PC-3 (cell line): ENCODE measurements around the gene LRRC28. TPM values are rescaled to one million over a fixed set of nuclear protein-coding genes. Genes with fewer than 3 reads are reported as not detected.

Experiments
- ATAC-seq: fragments of 200-7000 bp; cut with Tn5 transposase; 2 replicates; pipeline ENCODE4 v1.9.1; 2020; ENCODE audit warnings: mild to moderate bottlenecking, moderate library complexity
- BruUV-seq: library from RNA; stranded (reverse); fragments of 400-500 nt; replicated peaks from 2 replicates; lab custom pipeline; 2021; lab: Mats Ljungman, UMichigan
- CTCF ChIA-PET: fragments of 300-600 bp; sonication (Branson Sonifier 250); formaldehyde crosslinking; loops from one replicate; lab custom pipeline; 2022; ENCODE audit warnings: antibody characterized with exemption; lab: Charles Lee
- POLR2A ChIA-PET: fragments of 300-600 bp; sonication (Branson Sonifier 250); formaldehyde crosslinking; loops from one replicate; lab custom pipeline; 2022; ENCODE audit warnings: antibody characterized with exemption; ENCODE audit not compliant: unreplicated experiment; lab: Charles Lee
- DNase-seq: peaks from one replicate; pipeline ENCODE4 v3.0.0-alpha.2; 2015
- H2AFZ ChIP-seq: fragments of 300-600 bp; sonication (generic); 2 replicates; pipeline ENCODE4 v1.6.0; 2016; ENCODE audit warnings: antibody characterized with exemption, low read length
- H3F3A ChIP-seq: fragments of 300-600 bp; sonication (generic); one replicate; pipeline ENCODE4 v1.6.0; 2017; ENCODE audit warnings: antibody characterized with exemption, low read length, control low read depth, mild to moderate bottlenecking; ENCODE audit not compliant: unreplicated experiment
- H3K27ac ChIP-seq: fragments of 300-600 bp; sonication (generic); 2 replicates; pipeline ENCODE4 v1.5.1; 2016; ENCODE audit warnings: mild to moderate bottlenecking, low read length
- H3K27me3 ChIP-seq: fragments of 300-600 bp; sonication (generic); 2 replicates; pipeline ENCODE4 v1.6.1; 2016; ENCODE audit warnings: low read length, mixed read lengths
- H3K36me3 ChIP-seq: fragments of 300-600 bp; sonication (generic); 2 replicates; pipeline ENCODE4 v1.6.1; 2016; ENCODE audit warnings: low read depth, mixed run types, low read length, mixed read lengths
- H3K4me1 ChIP-seq: fragments of 300-600 bp; sonication (generic); 2 replicates; pipeline ENCODE4 v1.5.1; 2016; ENCODE audit warnings: low read length; ENCODE audit not compliant: insufficient read depth
- H3K4me2 ChIP-seq: fragments of 300-600 bp; sonication (generic); 2 replicates; pipeline ENCODE4 v1.6.0; 2016; ENCODE audit warnings: low read length
- H3K4me3 ChIP-seq: fragments of 300-600 bp; sonication (generic); 2 replicates; pipeline ENCODE4 v1.5.1; 2016; ENCODE audit warnings: mild to moderate bottlenecking, low read length, mixed read lengths
- H3K79me2 ChIP-seq: fragments of 300-600 bp; sonication (generic); 2 replicates; pipeline ENCODE4 v1.6.1; 2017; ENCODE audit warnings: low read length, mixed read lengths
- H3K9ac ChIP-seq: fragments of 300-600 bp; sonication (generic); 2 replicates; pipeline ENCODE4 v1.6.0; 2016; ENCODE audit warnings: mild to moderate bottlenecking, low read length
- H3K9me2 ChIP-seq: fragments of 300-600 bp; sonication (generic); replicated peaks from 2 replicates; pipeline ENCODE4 v1.6.1; 2016; ENCODE audit warnings: mixed run types, low read length, mixed read lengths
- H3K9me3 ChIP-seq: fragments of 300-600 bp; sonication (generic); 2 replicates; pipeline ENCODE4 v1.6.1; 2016; ENCODE audit warnings: low read length, mixed read lengths
- H4K20me1 ChIP-seq: fragments of 300-600 bp; sonication (generic); 2 replicates; pipeline ENCODE4 v1.6.1; 2016; ENCODE audit warnings: low read length, mixed read lengths
- EZH2 ChIP-seq: fragments of 300-600 bp; sonication (generic); IDR thresholded peaks from one replicate; pipeline ENCODE4 v1.6.1; 2017; ENCODE audit warnings: antibody characterized with exemption, mild to moderate bottlenecking, low read length; ENCODE audit not compliant: unreplicated experiment
- EZH2phosphoT487 ChIP-seq: fragments of 300-600 bp; sonication (generic); IDR thresholded peaks from 2 replicates; pipeline ENCODE4 v1.6.1; 2018; ENCODE audit warnings: mild to moderate bottlenecking, antibody characterized with exemption, low read length, borderline replicate concordance
- intact Hi-C: fragments of 100-400 bp; cut with micrococcal nuclease; formaldehyde crosslinking; loops from 2 replicates; pipeline ENCODE4 v1.9.0; 2023
- total RNA-seq: library from RNA; depleted of rRNA; stranded (reverse); fragments of >200 nt; gene quantifications from 2 replicates; pipeline ENCODE4 v1.2.3, GENCODE V29; 2014
- TF ChIP-seq, protein P1 (sequence below): fragments of 300-600 bp; sonication (generic); conservative IDR thresholded peaks from 2 replicates; pipeline ENCODE4 v1.5.1; 2017; ENCODE audit warnings: antibody characterized with exemption, low read depth, mild to moderate bottlenecking, low read length

The LRRC28 gene
- total RNA-seq, 1 experiment from 2014 or later, result 10.6 TPM

DNA sequence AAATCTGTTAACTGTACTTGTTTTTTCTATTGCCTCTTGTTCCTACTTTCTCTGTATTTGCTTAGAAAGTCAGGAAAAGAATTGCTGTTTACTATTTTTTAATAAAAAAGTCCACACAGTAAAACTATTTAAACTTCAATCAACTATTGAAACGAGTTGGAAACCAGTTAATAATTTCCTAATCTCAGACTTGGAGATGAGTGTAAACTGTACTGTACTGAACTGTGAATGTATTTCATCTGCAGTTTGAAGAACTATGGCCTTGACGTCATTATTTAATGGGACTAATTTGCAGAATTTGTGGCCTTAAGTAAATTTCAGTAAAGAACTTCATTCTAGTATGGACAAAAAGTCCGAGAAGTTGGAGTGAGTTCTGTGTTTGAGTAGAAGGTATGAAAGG lies 89.1 kb downstream of the LRRC28 start:
- no peak overlapping the region for H3K4me2 ChIP-seq
- ChIA-PET POLR2A (no interaction called here), CTCF (interaction anchor here (0.6 kb wide), 1 partner anchor 48 kb away, joined by 7 read pairs; no protein-coding TSS in a partner anchor)
- peaks cover 15% of the 10 kb centered on the region; the same call in 1 of the 2 replicates for H3K4me1 ChIP-seq
- no peaks in the 10 kb centered on the region for H4K20me1 ChIP-seq
- ATAC-seq (no peak), DNase-seq (no peak)
- no peaks in the 10 kb centered on the region for H3F3A ChIP-seq
- no TSS peak for BruUV-seq
- no peaks in the 10 kb centered on the region for H3K27me3 ChIP-seq
- no peaks in the 10 kb centered on the region for H3K79me2 ChIP-seq
- TF ChIP-seq, protein P1, sequence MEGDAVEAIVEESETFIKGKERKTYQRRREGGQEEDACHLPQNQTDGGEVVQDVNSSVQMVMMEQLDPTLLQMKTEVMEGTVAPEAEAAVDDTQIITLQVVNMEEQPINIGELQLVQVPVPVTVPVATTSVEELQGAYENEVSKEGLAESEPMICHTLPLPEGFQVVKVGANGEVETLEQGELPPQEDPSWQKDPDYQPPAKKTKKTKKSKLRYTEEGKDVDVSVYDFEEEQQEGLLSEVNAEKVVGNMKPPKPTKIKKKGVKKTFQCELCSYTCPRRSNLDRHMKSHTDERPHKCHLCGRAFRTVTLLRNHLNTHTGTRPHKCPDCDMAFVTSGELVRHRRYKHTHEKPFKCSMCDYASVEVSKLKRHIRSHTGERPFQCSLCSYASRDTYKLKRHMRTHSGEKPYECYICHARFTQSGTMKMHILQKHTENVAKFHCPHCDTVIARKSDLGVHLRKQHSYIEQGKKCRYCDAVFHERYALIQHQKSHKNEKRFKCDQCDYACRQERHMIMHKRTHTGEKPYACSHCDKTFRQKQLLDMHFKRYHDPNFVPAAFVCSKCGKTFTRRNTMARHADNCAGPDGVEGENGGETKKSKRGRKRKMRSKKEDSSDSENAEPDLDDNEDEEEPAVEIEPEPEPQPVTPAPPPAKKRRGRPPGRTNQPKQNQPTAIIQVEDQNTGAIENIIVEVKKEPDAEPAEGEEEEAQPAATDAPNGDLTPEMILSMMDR, result no peak
- no peak for TF ChIP-seq EZH2phosphoT487
- no peak for TF ChIP-seq EZH2
- intact Hi-C loops, result no loop called here
- H3K36me3 ChIP-seq, result no peaks in the 10 kb centered on the region
- no peak overlapping the region for H2AFZ ChIP-seq
- H3K9me3 ChIP-seq, result no peaks in the 10 kb centered on the region
- H3K4me3 ChIP-seq, result no peak overlapping the region
- no peak overlapping the region for H3K27ac ChIP-seq
- no peak overlapping the region for H3K9ac ChIP-seq
- H3K9me2 ChIP-seq, result no peaks in the 10 kb centered on the region

DNA sequence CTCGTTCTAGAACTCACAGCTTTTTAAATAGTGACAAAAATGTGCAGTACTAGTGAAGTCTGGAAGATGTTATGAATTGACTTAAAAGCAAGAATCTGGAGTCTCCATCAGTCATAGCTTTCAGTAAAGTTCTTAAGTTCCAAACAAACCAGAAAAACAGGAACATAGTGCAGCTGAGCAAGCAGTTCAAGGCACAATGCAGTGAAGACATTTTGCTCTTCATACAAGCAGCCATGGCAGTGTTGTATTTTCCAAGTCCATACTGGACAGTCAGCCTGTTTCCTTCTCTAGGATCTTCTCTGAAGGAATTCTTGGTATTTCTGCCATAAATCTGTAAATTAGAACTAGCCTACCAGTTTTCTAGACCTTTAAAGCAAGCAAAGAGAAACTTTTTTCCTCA lies 90.5 kb downstream of the LRRC28 start:
- Histone ChIP-seq H2AFZ (no peak overlapping the region), H3K79me2 (no peaks in the 10 kb centered on the region), H3K9me2 (no peaks in the 10 kb centered on the region), H3K4me3 (no peak overlapping the region), H4K20me1 (no peaks in the 10 kb centered on the region), H3F3A (no peaks in the 10 kb centered on the region), H3K4me2 (no peak overlapping the region), H3K9ac (no peak overlapping the region), H3K9me3 (no peaks in the 10 kb centered on the region), H3K36me3 (no peaks in the 10 kb centered on the region), H3K4me1 (peaks cover 15% of the 10 kb centered on the region; the same call in 1 of the 2 replicates), H3K27ac (no peak overlapping the region), H3K27me3 (no peaks in the 10 kb centered on the region)
- BruUV-seq, result no TSS peak
- ATAC-seq, result no peak
- CTCF ChIA-PET, result no interaction called here
- intact Hi-C loops, result no loop called here
- TF ChIP-seq, protein P1, result no peak
- peak; percentile 32 for DNase-seq
- POLR2A ChIA-PET, result no interaction called here

DNA sequence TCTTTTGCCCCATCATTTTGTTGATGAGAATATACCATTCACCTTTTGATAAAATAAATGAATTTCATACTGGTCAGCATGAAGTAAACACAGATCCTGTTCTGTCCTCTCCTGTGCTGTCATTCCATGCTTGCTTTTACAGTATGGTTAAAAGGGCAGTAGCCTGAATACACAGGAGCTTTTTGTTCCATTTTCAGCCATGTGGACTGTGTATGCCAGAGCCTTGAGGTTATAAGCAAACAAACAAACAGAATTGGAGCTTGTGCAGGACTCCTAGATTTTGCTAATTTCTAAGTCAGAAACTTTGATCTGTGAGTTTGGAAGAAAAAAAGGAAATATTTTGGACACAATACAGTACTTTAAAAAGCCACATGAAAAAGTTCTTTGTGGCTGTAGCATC lies 91.9 kb downstream of the LRRC28 start:
- Histone ChIP-seq H3F3A (no peaks in the 10 kb centered on the region), H3K4me3 (no peak overlapping the region), H3K9me3 (no peaks in the 10 kb centered on the region), H3K9me2 (no peaks in the 10 kb centered on the region), H4K20me1 (no peaks in the 10 kb centered on the region), H3K4me2 (no peak overlapping the region), H3K27me3 (no peaks in the 10 kb centered on the region), H2AFZ (no peak overlapping the region), H3K36me3 (no peaks in the 10 kb centered on the region), H3K9ac (no peak overlapping the region), H3K79me2 (no peaks in the 10 kb centered on the region), H3K27ac (no peak overlapping the region), H3K4me1 (peaks cover 15% of the 10 kb centered on the region; the same call in 1 of the 2 replicates)
- no TSS peak for BruUV-seq
- intact Hi-C loops, result no loop called here
- ATAC-seq (no peak), DNase-seq (no peak)
- TF ChIP-seq, protein P1, result no peak
- TF ChIP-seq EZH2, result no peak
- no peak for TF ChIP-seq EZH2phosphoT487
- ChIA-PET POLR2A (no interaction called here), CTCF (no interaction called here)
